Germinal center (tissue), 1 donor: ENCODE measurements around the gene STAT4.

Source experiments
- DNase-seq: peaks from one replicate; pipeline ENCODE4 v3.0.0; 2012; ENCODE audit warnings: mixed read lengths, low spot score

Gene STAT4

DNA sequence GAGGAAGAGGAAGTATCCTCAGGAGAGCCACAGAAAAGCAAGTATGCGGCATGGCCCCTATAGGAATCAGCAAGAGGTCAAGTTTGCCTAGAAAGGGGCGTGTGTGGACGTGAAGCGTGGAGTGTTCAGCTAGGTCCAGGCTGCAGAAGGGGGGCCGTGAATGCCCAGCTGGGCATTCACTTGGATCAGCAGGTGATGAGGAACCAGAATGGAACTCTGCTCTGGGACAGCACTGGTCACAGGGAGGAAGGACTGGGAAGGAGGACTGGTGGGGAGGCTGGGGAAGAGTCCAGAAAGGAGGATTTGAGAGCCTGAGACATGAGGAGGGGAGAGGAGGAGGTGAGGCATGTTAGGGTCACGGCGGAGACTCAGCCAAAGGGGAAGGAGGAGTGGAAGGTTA, 156.6 kb downstream of the STAT4 start:
- DNase-seq, result no peak

- no peak for DNase-seq
Observed at GRCh38 chr2:190993292-190993643, 157.5 kb downstream of the STAT4 start.

DNA sequence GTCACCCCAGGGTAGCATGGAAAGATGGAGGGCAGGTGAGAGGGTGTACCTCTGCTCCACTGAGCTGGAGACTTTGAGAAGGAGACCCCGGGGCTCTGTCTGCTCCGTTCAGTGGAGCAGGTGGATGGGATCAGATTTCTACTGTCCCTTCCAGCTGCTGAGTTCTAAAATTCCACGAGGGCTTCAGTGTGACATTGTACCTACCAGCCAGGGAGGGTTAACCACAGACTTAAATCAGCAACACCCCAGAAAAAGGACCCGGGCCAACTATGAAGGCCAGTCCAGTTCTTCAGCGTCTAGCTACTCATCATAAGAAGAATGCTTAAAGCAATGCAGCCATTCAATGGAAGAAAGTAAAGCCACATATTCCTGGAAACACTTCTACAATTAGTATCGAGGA, 160.7 kb downstream of the STAT4 start:
- DNase-seq, result no peak

- no peak for DNase-seq
Observed at GRCh38 chr2:190988910-190989309, 161.9 kb downstream of the STAT4 start.

DNA sequence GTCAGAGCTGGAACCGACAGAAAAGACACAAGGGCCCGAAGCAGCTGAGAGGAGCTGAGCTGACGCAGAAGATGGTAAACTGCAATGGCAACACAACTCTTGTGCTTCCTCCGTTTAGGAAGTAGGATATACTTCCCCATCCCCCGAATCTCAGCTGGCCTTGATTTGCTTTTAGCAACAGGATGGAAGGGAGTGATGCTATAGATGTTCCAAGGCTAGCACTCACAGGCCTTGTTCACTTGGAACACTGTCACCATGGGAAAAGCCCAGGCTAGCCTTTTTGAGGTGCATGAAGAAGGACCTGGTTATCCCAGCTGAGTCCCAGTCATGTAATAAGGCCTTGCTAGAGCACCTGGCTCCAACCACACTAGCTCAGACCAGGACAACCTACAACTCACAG, 162.9 kb downstream of the STAT4 start:
- no peak for DNase-seq

- DNase-seq, result no peak
Observed at GRCh38 chr2:190987116-190987515, 163.7 kb downstream of the STAT4 start.

DNA sequence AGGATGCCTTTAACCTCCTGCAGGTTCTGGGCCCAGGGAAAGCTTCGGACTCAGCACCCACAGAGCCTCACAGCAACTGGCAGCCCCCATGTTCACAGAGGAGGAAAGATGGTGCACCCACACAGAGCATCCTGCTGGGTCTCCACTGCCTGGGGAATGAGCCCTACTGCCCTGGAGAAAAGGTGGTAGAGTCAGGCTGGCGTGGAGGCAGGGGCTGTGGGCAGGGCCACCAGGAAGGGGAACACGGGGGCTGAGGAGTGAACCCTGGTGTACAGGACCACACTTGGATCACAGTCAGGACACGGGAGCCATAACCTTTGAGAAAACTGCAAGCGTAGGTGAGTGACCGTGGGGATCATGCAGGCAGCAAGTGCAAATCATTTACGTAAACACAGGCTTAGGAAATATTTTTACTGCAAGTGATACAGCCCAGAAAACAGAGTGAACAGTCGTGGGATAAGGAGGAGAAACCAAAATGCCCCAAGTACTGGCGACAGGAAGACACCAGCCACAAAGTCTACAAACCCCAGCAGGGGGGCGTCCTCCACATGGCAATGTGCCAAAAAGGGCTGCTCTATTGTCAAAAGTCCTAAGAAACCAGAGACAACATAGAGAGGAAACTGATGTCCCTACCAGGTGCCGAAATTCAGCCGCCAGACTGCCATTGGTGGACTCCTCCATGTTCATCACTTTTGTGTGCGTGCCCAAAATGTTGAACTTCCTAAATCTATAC, 164.4 kb downstream of the STAT4 start:
- no peak for DNase-seq

DNA sequence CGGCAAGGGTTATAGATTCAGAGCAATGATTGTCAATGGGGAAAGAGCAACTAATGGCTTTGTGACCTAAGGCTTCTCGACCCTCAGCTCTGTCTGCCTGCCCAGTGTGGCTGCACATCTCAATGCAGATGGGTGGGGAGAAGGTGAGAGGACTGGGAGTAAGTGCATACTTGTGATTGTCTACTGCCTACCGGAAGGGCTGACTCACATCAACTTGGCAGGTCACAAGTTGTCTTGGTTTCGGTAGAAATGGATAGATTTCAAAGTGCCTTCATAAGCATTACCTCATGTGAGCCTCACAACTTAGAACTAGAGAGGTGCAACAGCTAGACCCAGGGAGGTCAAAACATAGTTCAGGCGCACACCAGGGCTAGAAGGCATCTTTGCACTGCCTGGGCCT, 166.2 kb downstream of the STAT4 start:
- DNase-seq, result no peak

DNA sequence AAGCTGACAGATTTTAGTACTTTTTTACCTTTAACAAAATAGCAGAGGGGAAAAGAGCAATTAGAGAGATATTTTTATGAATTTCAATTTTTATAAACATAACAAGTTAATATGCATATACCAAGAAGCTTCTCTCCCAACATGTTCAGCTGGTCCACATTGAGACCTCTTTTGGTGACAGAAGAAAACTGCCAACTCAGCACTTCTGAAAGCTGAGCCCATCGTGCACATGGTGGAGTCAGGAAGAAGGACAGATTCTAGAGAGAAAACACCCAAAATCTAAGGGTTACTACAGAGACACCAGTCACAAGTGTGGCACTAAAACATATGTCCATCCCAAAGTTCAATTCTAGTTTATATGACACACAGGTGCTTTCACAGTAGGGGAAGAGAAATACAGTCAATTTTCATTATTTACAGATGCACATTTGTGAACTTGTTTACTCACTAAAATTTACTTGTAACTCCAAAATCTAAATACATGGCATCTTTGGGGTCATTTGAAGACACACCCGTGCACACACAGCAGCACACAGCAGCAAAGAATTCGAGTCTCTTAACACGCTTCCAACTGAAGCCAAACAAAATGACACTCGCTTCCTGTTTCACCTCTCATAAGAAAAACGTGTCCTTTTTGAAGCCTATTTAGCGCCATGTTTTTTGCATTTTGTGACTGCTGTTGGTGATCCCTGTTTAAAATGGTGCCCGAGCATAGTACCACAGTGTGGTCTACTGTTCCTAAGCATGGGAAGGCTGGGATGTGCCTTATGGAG, 168.3 kb downstream of the STAT4 start:
- no peak for DNase-seq

GRCh38 chr2:190981733-190982132, 169.1 kb downstream of the STAT4 start:
- no peak for DNase-seq

DNA sequence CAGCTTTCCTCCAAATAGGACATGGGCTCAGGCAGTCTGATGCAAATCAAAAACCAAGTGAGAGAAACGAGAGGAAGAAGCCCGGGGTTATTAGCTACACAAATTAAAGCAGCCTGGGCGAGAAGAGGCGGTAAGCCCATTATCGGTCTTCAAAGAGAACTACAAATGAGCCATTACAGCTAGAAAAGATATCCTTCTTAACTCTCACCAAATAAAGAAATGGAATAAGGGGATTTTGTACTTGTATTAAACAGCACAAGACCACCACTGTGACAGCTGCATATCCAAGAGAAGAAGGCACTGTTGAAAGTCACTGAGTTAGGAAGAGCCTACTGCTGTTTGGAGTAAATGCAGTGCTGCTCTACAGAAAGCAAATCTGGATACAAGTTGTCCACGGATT, 169.5 kb downstream of the STAT4 start:
- DNase-seq, result no peak

GRCh38 chr2:190980630-190981209, 170.1 kb downstream of the STAT4 start:
- DNase-seq, result no peak

- no peak for DNase-seq
Observed at GRCh38 chr2:190979906-190980629, 170.7 kb downstream of the STAT4 start.
